HG03135 (cell line): ENCODE measurements around the gene SLC29A3.

Source experiments
- ATAC-seq: cut with Tn5 transposase; IDR thresholded peaks from one replicate; pipeline ENCODE4 v1.9.1; 2021; ENCODE audit warnings: mild to moderate bottlenecking, moderate library complexity; ENCODE audit not compliant: unreplicated experiment

SLC29A3 gene

GRCh38 chr10:71319800-71320392 lies 837 bp downstream of the SLC29A3 start:
- ATAC-seq, result peak; percentile 9

GRCh38 chr10:71320592-71320991 lies 1.5 kb downstream of the SLC29A3 start:
- ATAC-seq, result no peak

GRCh38 chr10:71321386-71321785 lies 2.3 kb downstream of the SLC29A3 start:
- no peak for ATAC-seq

GRCh38 chr10:71323407-71323806 lies 4.3 kb downstream of the SLC29A3 start:
- ATAC-seq, result no peak

- ATAC-seq, result no peak
These were observed 5.7 kb downstream of the SLC29A3 start for GRCh38 chr10:71324743-71325142.

- ATAC-seq, result no peak
These were observed 6.2 kb downstream of the SLC29A3 start for GRCh38 chr10:71325267-71325666.

- no peak for ATAC-seq
These were observed 7.4 kb downstream of the SLC29A3 start for GRCh38 chr10:71326464-71326881.

GRCh38 chr10:71330789-71331404 lies 11.8 kb downstream of the SLC29A3 start:
- ATAC-seq, result no peak

- ATAC-seq, result no peak
These were observed 12.7 kb downstream of the SLC29A3 start for GRCh38 chr10:71331736-71332135.

GRCh38 chr10:71332466-71332865 lies 13.4 kb downstream of the SLC29A3 start:
- ATAC-seq, result no peak

- no peak for ATAC-seq
These were observed 14.2 kb downstream of the SLC29A3 start for GRCh38 chr10:71333129-71333887.

- ATAC-seq, result no peak
These were observed 15.2 kb downstream of the SLC29A3 start for GRCh38 chr10:71334221-71334791.

GRCh38 chr10:71335173-71335708 lies 16.2 kb downstream of the SLC29A3 start:
- ATAC-seq, result no peak

GRCh38 chr10:71336632-71337031 lies 17.6 kb downstream of the SLC29A3 start:
- ATAC-seq, result no peak

- ATAC-seq, result no peak
These were observed 18.2 kb downstream of the SLC29A3 start for GRCh38 chr10:71337219-71337701.

- no peak for ATAC-seq
These were observed 19.9 kb downstream of the SLC29A3 start for GRCh38 chr10:71338728-71339495.

- ATAC-seq, result no peak
These were observed 20.9 kb downstream of the SLC29A3 start for GRCh38 chr10:71339796-71340589.

- ATAC-seq, result no peak
These were observed 23.7 kb downstream of the SLC29A3 start for GRCh38 chr10:71342573-71343391.

- ATAC-seq, result no peak
These were observed 24.3 kb downstream of the SLC29A3 start for GRCh38 chr10:71343392-71343773.
